Measurements from ENCODE around the gene TYR.
"Not testable (repeated sequence)": the region's sequence is repeated elsewhere in the genome, so short reads cannot be mapped to it uniquely, and the experiment has no call there.

- not testable (repeated sequence) for TF ChIP-seq EZH2 (IDR thresholded peaks at IDR 0.05; ENCODE audit: insufficient read depth, poor library complexity, severe bottlenecking); EZH2phosphoT487 (IDR thresholded peaks at IDR 0.05; ENCODE audit: insufficient read depth, low read depth)
These were observed 110.3 kb downstream of the TYR start for GRCh38 chr11:89288004-89288403.
